Skeletal muscle cell (primary cell): ENCODE results near the gene SLC4A2.
A peak's percentile ranks its signal among the peaks of the same experiment; 100 is the strongest.

ENCODE experiments used
- DNase-seq: peaks from one replicate; pipeline ENCODE4 v3.0.0-alpha.2; 2010; ENCODE audit warnings: low read depth
- H3K4me3 ChIP-seq: 2 replicates; pipeline ENCODE4 v1.5.1; 2011; ENCODE audit warnings: low read depth, mild to moderate bottlenecking, control low read depth, low read length, moderate library complexity

SLC4A2 gene

GRCh38 chr7:151118108-151119054, 59.0 kb downstream of the SLC4A2 start:
- DNase-seq, result no peak
- no peak overlapping the region for H3K4me3 ChIP-seq

GRCh38 chr7:151119055-151119415, 59.6 kb downstream of the SLC4A2 start:
- no peak overlapping the region for H3K4me3 ChIP-seq
- DNase-seq, result no peak

- no peak overlapping the region for H3K4me3 ChIP-seq
- DNase-seq, result no peak
These were observed 60.5 kb downstream of the SLC4A2 start for GRCh38 chr7:151119902-151120301.

- no peak for DNase-seq
- no peak overlapping the region for H3K4me3 ChIP-seq
These were observed 61.5 kb downstream of the SLC4A2 start for GRCh38 chr7:151120896-151121295.

- no peak for DNase-seq
- no peak overlapping the region for H3K4me3 ChIP-seq
These were observed 62.2 kb downstream of the SLC4A2 start for GRCh38 chr7:151121380-151122170.

GRCh38 chr7:151122276-151122675, 62.9 kb downstream of the SLC4A2 start:
- no peak for DNase-seq
- no peak overlapping the region for H3K4me3 ChIP-seq

GRCh38 chr7:151122796-151123157, 63.4 kb downstream of the SLC4A2 start:
- DNase-seq, result no peak
- no peak overlapping the region for H3K4me3 ChIP-seq

- no peak overlapping the region for H3K4me3 ChIP-seq
- DNase-seq, result no peak
These were observed 63.9 kb downstream of the SLC4A2 start for GRCh38 chr7:151123158-151123821.

GRCh38 chr7:151123822-151124464, 64.6 kb downstream of the SLC4A2 start:
- DNase-seq, result peak; percentile 27
- no peak overlapping the region for H3K4me3 ChIP-seq

GRCh38 chr7:151124481-151124880, 65.1 kb downstream of the SLC4A2 start:
- DNase-seq, result no peak

GRCh38 chr7:151124899-151125399, 65.6 kb downstream of the SLC4A2 start:
- DNase-seq, result no peak
- no peak overlapping the region for H3K4me3 ChIP-seq

More at GRCh38 chr7:151124481-151124880, 65.1 kb downstream of the SLC4A2 start:
- H3K4me3 ChIP-seq, result no peak overlapping the region

- H3K4me3 ChIP-seq, result peak overlapping the region; percentile 22
- DNase-seq, result no peak
These were observed 66.1 kb downstream of the SLC4A2 start for GRCh38 chr7:151125470-151125845.

GRCh38 chr7:151125846-151126481, 66.6 kb downstream of the SLC4A2 start:
- no peak for DNase-seq

More at GRCh38 chr7:151125846-151126481, 66.6 kb downstream of the SLC4A2 start:
- H3K4me3 ChIP-seq, result peak overlapping the region; percentile 22
